Head of caudate nucleus (tissue), 42 donors: ENCODE results near the gene KRT81.

ENCODE experiments used
- DNase-seq, 42 donors: peaks; one replicate each; pipeline versions ENCODE4 v3.0.0 to v3.0.0-alpha.2; 2020 to 2021; ENCODE audit warnings: mixed read lengths in 7 of 42
- intact Hi-C: fragments of 100-400 bp; cut with DNase I; formaldehyde crosslinking; loops from one replicate; pipeline ENCODE4 v1.15.0; 2022

Gene KRT81

DNA sequence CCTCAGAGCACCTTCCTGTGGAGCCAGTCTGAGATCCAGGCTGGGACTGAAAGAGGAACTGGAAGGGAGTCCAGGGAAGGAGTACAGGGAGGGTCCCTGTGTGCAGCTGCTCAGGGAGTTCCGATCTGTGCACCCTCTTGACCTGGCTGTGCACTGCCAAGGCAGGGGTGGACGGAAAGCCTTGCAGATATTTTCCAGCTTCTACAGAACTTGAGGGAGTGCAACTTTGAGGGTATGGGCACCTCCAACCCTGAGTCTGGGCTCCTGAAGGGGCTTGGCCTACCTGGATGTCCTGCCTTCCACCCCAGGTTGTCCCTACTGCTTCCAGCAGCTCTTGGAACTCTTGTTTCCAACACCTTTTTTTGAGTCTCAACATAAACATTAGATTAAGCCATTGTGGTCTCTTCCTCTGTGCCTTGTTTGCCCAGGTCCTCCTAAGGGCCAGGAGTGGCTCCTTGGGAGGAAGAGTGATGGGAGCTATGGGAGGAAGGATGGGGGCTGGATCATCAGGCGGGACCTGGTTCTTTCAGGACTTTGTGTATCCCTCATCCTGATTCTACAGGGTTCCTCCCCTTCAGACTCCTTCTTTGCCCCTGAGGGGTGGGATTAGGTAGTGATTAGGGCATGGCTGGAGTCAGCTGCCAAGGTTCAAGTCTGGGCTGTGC, 54.8 kb downstream of the KRT81 start:
- intact Hi-C loops = no loop called here
- no peak for DNase-seq
